ENCODE data around the gene FLT3.

DNA sequence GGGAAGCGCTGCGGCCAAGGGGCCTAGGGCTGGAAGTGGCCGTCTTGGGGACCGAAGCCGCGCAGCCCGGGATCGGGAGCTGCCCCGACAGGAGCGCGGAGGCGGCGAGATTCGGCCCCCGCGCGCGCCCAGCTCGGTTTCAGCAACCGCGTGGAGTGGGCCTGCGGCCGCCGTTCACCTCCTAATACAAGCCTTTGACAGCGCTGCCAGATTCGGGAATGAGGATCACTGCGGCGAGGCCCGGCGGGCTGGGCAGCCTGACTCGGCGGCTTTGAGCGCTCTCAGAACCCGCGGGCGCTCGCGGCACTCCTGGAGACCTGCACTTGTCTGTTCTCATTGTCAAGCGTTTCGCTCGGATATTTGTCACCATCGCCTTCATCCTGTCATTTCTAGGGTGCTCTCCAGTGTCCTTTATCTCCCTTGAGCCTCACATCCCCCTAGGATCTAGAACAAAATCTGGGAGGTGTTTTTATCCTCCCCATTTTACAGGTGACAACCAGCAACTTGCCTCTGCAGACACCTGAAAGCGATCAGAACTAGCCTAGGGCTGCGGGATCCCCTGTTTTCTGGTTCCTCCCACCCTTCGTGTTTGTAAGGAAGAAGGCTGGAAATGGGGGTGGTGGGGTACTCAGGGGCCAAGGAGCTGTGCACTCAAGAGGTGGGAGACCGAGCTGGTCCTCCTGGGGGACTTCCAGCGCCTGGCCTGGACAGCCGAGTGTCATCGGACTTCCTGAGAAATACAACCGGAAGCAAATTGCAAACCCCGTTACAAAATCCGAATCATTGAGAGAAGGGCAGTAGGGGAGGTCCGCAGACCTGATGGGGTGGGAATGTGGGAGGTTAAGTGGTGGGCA lies 129.8 kb downstream of the FLT3 start:
- TF ChIP-seq CTCF (IDR thresholded peaks at IDR 0.05): no peak
- TF ChIP-seq POLR2AphosphoS5 (IDR thresholded peaks at IDR 0.05): no peak
- TF ChIP-seq EP300 (IDR thresholded peaks at IDR 0.05): no peak
